ENCODE measurements around the gene BTBD2.

The BTBD2 gene

GRCh38 chr19:1956868-1957492 lies 58.5 kb downstream of the BTBD2 start:
- DNase-seq, result no peak

GRCh38 chr19:1956122-1956494 lies 59.4 kb downstream of the BTBD2 start:
- DNase-seq, result no peak

- no peak for DNase-seq
These were observed 60.1 kb downstream of the BTBD2 start for GRCh38 chr19:1955171-1956121.

GRCh38 chr19:1954532-1954933 lies 61.0 kb downstream of the BTBD2 start:
- no peak for DNase-seq

- DNase-seq, result no peak
These were observed 61.9 kb downstream of the BTBD2 start for GRCh38 chr19:1953441-1954094.

GRCh38 chr19:1953037-1953436 lies 62.5 kb downstream of the BTBD2 start:
- DNase-seq, result no peak

GRCh38 chr19:1952635-1953034 lies 62.9 kb downstream of the BTBD2 start:
- DNase-seq, result no peak

- no peak for DNase-seq
These were observed 64.9 kb downstream of the BTBD2 start for GRCh38 chr19:1950640-1951039.

GRCh38 chr19:1949304-1950101 lies 66.0 kb downstream of the BTBD2 start:
- no peak for DNase-seq

GRCh38 chr19:1947651-1948209 lies 67.8 kb downstream of the BTBD2 start:
- DNase-seq, result no peak

- DNase-seq, result peak in 1 of 2 donors; percentile 25
These were observed 69.6 kb downstream of the BTBD2 start for GRCh38 chr19:1945899-1946298.

GRCh38 chr19:1944916-1945561 lies 70.5 kb downstream of the BTBD2 start:
- no peak for DNase-seq

- no peak for DNase-seq
These were observed 71.2 kb downstream of the BTBD2 start for GRCh38 chr19:1944088-1944915.

GRCh38 chr19:1943661-1944087 lies 71.8 kb downstream of the BTBD2 start:
- no peak for DNase-seq

GRCh38 chr19:1942934-1943555 lies 72.5 kb downstream of the BTBD2 start:
- DNase-seq, result no peak

GRCh38 chr19:1942078-1942933 lies 73.2 kb downstream of the BTBD2 start:
- DNase-seq, result peak; percentile 61 to 69

GRCh38 chr19:1941146-1942077 lies 74.1 kb downstream of the BTBD2 start, which contains the start of gene CSNK1G2:
TSS of gene CSNK1G2 (plus strand) at chr19:1941172. CDS start at chr19:1969773, 28,601 bp downstream.
- peak; percentile 41 to 48 for DNase-seq

- no peak for DNase-seq
These were observed 77.4 kb downstream of the BTBD2 start for GRCh38 chr19:1938071-1938470.
